ENCODE results near the gene PPIL1. TPM values are rescaled to one million over a fixed set of nuclear protein-coding genes. Genes with fewer than 3 reads are reported as not detected.

PPIL1 gene
- polyA plus RNA-seq, 1 donor from 2014 or later: 104 TPM

DNA sequence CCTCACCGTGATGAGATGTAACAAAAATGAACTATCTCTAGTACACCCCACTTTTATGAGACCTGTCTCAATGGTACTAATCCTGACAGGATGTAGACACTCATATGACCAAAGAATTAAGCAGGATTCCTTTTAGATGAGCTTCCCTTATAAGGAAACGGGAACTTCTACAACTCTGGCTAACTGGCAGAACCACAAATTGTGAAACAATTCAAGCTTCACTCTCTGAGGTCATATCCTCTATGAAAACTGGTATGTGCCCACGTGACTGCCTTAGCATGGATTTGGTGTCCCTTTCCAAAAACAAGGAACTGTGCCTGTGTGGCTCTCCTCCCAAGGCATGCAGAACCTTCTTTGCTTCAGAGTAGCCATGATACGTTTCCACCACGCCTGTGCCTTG, 21.3 kb downstream of the PPIL1 start:
- no peaks in the 10 kb centered on the region for H3K9me3 ChIP-seq (ENCODE audit: low read length)
- H3K4me2 ChIP-seq (ENCODE audit: low read length): no peak overlapping the region

DNA sequence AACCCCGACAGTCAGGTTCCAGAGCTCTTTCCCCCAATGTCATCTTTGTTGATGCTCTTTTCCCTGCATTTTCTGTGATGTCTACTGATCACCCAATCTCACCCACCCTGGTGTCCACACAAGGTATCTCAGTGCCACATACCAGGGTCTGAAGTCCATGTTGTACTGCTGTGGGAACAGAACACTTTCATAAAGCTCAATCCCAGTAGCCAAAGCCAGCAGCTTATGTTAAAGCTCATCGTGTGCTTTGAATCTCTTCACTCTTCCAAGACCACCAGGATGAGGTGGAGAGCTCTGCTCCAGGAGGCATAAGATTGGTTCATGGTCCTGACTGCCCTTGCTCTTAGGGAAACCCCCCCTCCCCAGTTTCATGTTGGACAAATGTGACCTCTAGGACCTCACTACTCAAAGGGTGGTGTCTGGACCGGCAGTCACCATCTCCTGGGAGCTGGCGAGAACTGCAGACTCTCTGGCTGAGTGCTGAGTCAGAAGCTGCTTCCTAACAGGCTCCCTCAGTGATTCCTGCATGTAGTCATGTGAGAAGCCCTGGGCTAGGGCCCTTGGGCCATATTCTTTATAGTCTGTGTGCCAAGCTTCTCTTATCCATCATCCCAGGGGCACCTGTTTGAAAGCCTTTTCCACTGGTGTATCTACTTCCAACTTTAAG, 22.0 kb downstream of the PPIL1 start:
- Histone ChIP-seq H3K4me3 (ENCODE audit: low read length) (no peak overlapping the region), H3K27ac (ENCODE audit: low read length) (no peak overlapping the region), H3K36me3 (ENCODE audit: insufficient read depth, low read length) (no peaks in the 10 kb centered on the region), H3K9ac (ENCODE audit: low read length) (no peak overlapping the region), H3K79me2 (replicated peaks; ENCODE audit: insufficient read depth, low read length) (no peaks in the 10 kb centered on the region), H3F3A (ENCODE audit: insufficient read depth, low read length, poor library complexity, severe bottlenecking) (no peaks in the 10 kb centered on the region), H3K9me2 (ENCODE audit: insufficient read depth, low read length) (no peaks in the 10 kb centered on the region), H2AFZ (ENCODE audit: low read depth, low read length) (no peak overlapping the region), H3K9me3 (ENCODE audit: low read length) (no peaks in the 10 kb centered on the region), H4K20me1 (ENCODE audit: insufficient read depth) (no peaks in the 10 kb centered on the region), H3K27me3 (ENCODE audit: insufficient read depth, low read depth, low read length) (no peaks in the 10 kb centered on the region), H3K4me2 (ENCODE audit: low read length) (no peak overlapping the region)
- TF ChIP-seq, protein P1, sequence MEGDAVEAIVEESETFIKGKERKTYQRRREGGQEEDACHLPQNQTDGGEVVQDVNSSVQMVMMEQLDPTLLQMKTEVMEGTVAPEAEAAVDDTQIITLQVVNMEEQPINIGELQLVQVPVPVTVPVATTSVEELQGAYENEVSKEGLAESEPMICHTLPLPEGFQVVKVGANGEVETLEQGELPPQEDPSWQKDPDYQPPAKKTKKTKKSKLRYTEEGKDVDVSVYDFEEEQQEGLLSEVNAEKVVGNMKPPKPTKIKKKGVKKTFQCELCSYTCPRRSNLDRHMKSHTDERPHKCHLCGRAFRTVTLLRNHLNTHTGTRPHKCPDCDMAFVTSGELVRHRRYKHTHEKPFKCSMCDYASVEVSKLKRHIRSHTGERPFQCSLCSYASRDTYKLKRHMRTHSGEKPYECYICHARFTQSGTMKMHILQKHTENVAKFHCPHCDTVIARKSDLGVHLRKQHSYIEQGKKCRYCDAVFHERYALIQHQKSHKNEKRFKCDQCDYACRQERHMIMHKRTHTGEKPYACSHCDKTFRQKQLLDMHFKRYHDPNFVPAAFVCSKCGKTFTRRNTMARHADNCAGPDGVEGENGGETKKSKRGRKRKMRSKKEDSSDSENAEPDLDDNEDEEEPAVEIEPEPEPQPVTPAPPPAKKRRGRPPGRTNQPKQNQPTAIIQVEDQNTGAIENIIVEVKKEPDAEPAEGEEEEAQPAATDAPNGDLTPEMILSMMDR (IDR thresholded peaks at IDR 0.05; ENCODE audit: poor library complexity, severe bottlenecking): no peak
- TF ChIP-seq EP300 (conservative IDR thresholded peaks at IDR 0.05; ENCODE audit: poor library complexity, severe bottlenecking) (no peak), EZH2 (IDR thresholded peaks at IDR 0.05; ENCODE audit: borderline replicate concordance, insufficient read depth, low read length, poor library complexity, severe bottlenecking) (no peak), MXI1 (conservative IDR thresholded peaks at IDR 0.05; ENCODE audit: poor library complexity, severe bottlenecking) (no peak), TAF1 (IDR thresholded peaks at IDR 0.05; ENCODE audit: low read depth) (no peak), SMC3 (conservative IDR thresholded peaks at IDR 0.05; ENCODE audit: poor library complexity) (no peak), POLR2AphosphoS5 (IDR thresholded peaks at IDR 0.05) (no peak), RAD21 (conservative IDR thresholded peaks at IDR 0.05) (no peak)
- TF ChIP-seq, protein P2, sequence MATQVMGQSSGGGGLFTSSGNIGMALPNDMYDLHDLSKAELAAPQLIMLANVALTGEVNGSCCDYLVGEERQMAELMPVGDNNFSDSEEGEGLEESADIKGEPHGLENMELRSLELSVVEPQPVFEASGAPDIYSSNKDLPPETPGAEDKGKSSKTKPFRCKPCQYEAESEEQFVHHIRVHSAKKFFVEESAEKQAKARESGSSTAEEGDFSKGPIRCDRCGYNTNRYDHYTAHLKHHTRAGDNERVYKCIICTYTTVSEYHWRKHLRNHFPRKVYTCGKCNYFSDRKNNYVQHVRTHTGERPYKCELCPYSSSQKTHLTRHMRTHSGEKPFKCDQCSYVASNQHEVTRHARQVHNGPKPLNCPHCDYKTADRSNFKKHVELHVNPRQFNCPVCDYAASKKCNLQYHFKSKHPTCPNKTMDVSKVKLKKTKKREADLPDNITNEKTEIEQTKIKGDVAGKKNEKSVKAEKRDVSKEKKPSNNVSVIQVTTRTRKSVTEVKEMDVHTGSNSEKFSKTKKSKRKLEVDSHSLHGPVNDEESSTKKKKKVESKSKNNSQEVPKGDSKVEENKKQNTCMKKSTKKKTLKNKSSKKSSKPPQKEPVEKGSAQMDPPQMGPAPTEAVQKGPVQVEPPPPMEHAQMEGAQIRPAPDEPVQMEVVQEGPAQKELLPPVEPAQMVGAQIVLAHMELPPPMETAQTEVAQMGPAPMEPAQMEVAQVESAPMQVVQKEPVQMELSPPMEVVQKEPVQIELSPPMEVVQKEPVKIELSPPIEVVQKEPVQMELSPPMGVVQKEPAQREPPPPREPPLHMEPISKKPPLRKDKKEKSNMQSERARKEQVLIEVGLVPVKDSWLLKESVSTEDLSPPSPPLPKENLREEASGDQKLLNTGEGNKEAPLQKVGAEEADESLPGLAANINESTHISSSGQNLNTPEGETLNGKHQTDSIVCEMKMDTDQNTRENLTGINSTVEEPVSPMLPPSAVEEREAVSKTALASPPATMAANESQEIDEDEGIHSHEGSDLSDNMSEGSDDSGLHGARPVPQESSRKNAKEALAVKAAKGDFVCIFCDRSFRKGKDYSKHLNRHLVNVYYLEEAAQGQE (IDR thresholded peaks at IDR 0.05; ENCODE audit: borderline replicate concordance): no peak

More for the DNA sequence above, 21.3 kb downstream of the PPIL1 start:
- H3K9ac ChIP-seq (ENCODE audit: low read length): no peak overlapping the region
- no peak overlapping the region for H3K27ac ChIP-seq (ENCODE audit: low read length)
- no peaks in the 10 kb centered on the region for H3F3A ChIP-seq (ENCODE audit: insufficient read depth, low read length, poor library complexity, severe bottlenecking)
- H3K79me2 ChIP-seq (replicated peaks; ENCODE audit: insufficient read depth, low read length): no peaks in the 10 kb centered on the region
- no peaks in the 10 kb centered on the region for H3K27me3 ChIP-seq (ENCODE audit: insufficient read depth, low read depth, low read length)
- H2AFZ ChIP-seq (ENCODE audit: low read depth, low read length): no peak overlapping the region
- no peak overlapping the region for H3K4me3 ChIP-seq (ENCODE audit: low read length)
- no peaks in the 10 kb centered on the region for H4K20me1 ChIP-seq (ENCODE audit: insufficient read depth)
- H3K9me2 ChIP-seq (ENCODE audit: insufficient read depth, low read length): no peaks in the 10 kb centered on the region
- no peaks in the 10 kb centered on the region for H3K36me3 ChIP-seq (ENCODE audit: insufficient read depth, low read length)
- no peak for TF ChIP-seq SMC3 (conservative IDR thresholded peaks at IDR 0.05; ENCODE audit: poor library complexity)
- TF ChIP-seq, protein P2 (IDR thresholded peaks at IDR 0.05; ENCODE audit: borderline replicate concordance): no peak
- no peak for TF ChIP-seq RAD21 (conservative IDR thresholded peaks at IDR 0.05)
- TF ChIP-seq, protein P1 (IDR thresholded peaks at IDR 0.05; ENCODE audit: poor library complexity, severe bottlenecking): no peak
- TF ChIP-seq MXI1 (conservative IDR thresholded peaks at IDR 0.05; ENCODE audit: poor library complexity, severe bottlenecking): no peak
- no peak for TF ChIP-seq TAF1 (IDR thresholded peaks at IDR 0.05; ENCODE audit: low read depth)
- no peak for TF ChIP-seq EZH2 (IDR thresholded peaks at IDR 0.05; ENCODE audit: borderline replicate concordance, insufficient read depth, low read length, poor library complexity, severe bottlenecking)
- TF ChIP-seq POLR2AphosphoS5 (IDR thresholded peaks at IDR 0.05): no peak
- no peak for TF ChIP-seq EP300 (conservative IDR thresholded peaks at IDR 0.05; ENCODE audit: poor library complexity, severe bottlenecking)

Measured in neural cell (in vitro differentiated cells).